IMR-90 (cell line): ENCODE results near the gene LYPD6B.

Experiments
- CEBPB ChIP-seq: IDR thresholded peaks from 2 replicates; pipeline ENCODE4 v1.6.1; 2012; ENCODE audit warnings: low read depth, low read length, improper control_type of control experiment
- CTCF ChIP-seq: conservative IDR thresholded peaks from 2 replicates; pipeline ENCODE4 v1.5.1; 2012; ENCODE audit warnings: mild to moderate bottlenecking, low read depth, low read length, improper control_type of control experiment
- MXI1 ChIP-seq: IDR thresholded peaks from 2 replicates; pipeline ENCODE4 v1.6.1; 2012; ENCODE audit warnings: low read depth, mild to moderate bottlenecking, low read length, moderate library complexity, borderline replicate concordance
- POLR2A ChIP-seq: IDR thresholded peaks from 2 replicates; pipeline ENCODE4 v1.6.1; 2012; ENCODE audit warnings: mild to moderate bottlenecking, low read depth, low read length
- RAD21 ChIP-seq: IDR thresholded peaks from 2 replicates; pipeline ENCODE4 v1.6.1; 2012; ENCODE audit warnings: low read length, improper control_type of control experiment
- RFX5 ChIP-seq: IDR thresholded peaks from 2 replicates; pipeline ENCODE4 v1.8.0; 2012; ENCODE audit warnings: low read depth, mild to moderate bottlenecking, low read length, moderate library complexity
- SMC3 ChIP-seq: fragments of 150-350 bp; IDR thresholded peaks from 2 replicates; pipeline ENCODE4 v1.6.1; 2016; ENCODE audit warnings: low read depth, mild to moderate bottlenecking, antibody characterized with exemption, low read length, moderate library complexity
- USF2 ChIP-seq: fragments of 150-350 bp; IDR thresholded peaks from 2 replicates; pipeline ENCODE4 v1.6.1; 2017; ENCODE audit warnings: mild to moderate bottlenecking, antibody characterized with exemption, low read length, low read depth

- no peak for TF ChIP-seq CTCF
- no peak for TF ChIP-seq CEBPB
- no peak for TF ChIP-seq MXI1
- TF ChIP-seq RAD21 = no peak
- no peak for TF ChIP-seq RFX5
- TF ChIP-seq POLR2A = no peak
- TF ChIP-seq SMC3 = no peak
- TF ChIP-seq USF2 = no peak
These were observed 30.7 kb downstream of the LYPD6B start for GRCh38 chr2:149068996-149069888.
